Muscle of arm (tissue), 14 donors: ENCODE results near the gene DDX54. TPM values are rescaled to one million over a fixed set of nuclear protein-coding genes. Genes with fewer than 3 reads are reported as not detected.

ENCODE experiments used
- DNase-seq: peaks from one replicate; pipeline ENCODE4 v3.0.0-alpha.2; 2013
- long read RNA-seq, 11 donors: transcript quantifications; one replicate each; lab custom pipeline, GENCODE V29; 2026
- polyA plus RNA-seq, 12 donors: library from polyadenylated mRNA; unstranded; fragments of 120-200 nt; gene quantifications; one replicate each; pipeline ENCODE4 v1.2.1, GENCODE V29; 2013; ENCODE audit not compliant: insufficient read length in 12 of 12

The DDX54 gene
- 10 to 100 TPM in 11 of 12 donors, not detected in 1; 37.7 to 70.6 (median 52.6) TPM for polyA plus RNA-seq
- long read RNA-seq, donor 1, full-length matches to known transcripts, result 6 of 6 reads
- long read RNA-seq, donor 1, partial matches to known transcripts, result 0 of 6 reads
- long read RNA-seq, donor 1, other reads (novel, unspliced or antisense), result 0 of 6 reads
- long read RNA-seq, donor 2, full-length matches to known transcripts, result 3 of 3 reads
- long read RNA-seq, donor 2, partial matches to known transcripts, result 0 of 3 reads
- long read RNA-seq, donor 2, other reads (novel, unspliced or antisense), result 0 of 3 reads
- long read RNA-seq, donor 3, full-length matches to known transcripts, result 4 of 4 reads
- long read RNA-seq, donor 3, partial matches to known transcripts, result 0 of 4 reads
- long read RNA-seq, donor 3, other reads (novel, unspliced or antisense), result 0 of 4 reads
- long read RNA-seq, donor 4, result 0 reads
- long read RNA-seq, donor 5, result 0 reads
- long read RNA-seq, donor 6, full-length matches to known transcripts, result 4 of 4 reads
- long read RNA-seq, donor 6, partial matches to known transcripts, result 0 of 4 reads
- long read RNA-seq, donor 6, other reads (novel, unspliced or antisense), result 0 of 4 reads
- long read RNA-seq, donor 7, full-length matches to known transcripts, result 1 of 1 reads
- long read RNA-seq, donor 7, partial matches to known transcripts, result 0 of 1 reads
- long read RNA-seq, donor 7, other reads (novel, unspliced or antisense), result 0 of 1 reads
- long read RNA-seq, donor 8, full-length matches to known transcripts, result 10 of 10 reads
- long read RNA-seq, donor 8, partial matches to known transcripts, result 0 of 10 reads
- long read RNA-seq, donor 8, other reads (novel, unspliced or antisense), result 0 of 10 reads
- long read RNA-seq, donor 9, full-length matches to known transcripts, result 8 of 8 reads
- long read RNA-seq, donor 9, partial matches to known transcripts, result 0 of 8 reads
- long read RNA-seq, donor 9, other reads (novel, unspliced or antisense), result 0 of 8 reads
- long read RNA-seq, donor 10, full-length matches to known transcripts, result 9 of 9 reads
- long read RNA-seq, donor 10, partial matches to known transcripts, result 0 of 9 reads
- long read RNA-seq, donor 10, other reads (novel, unspliced or antisense), result 0 of 9 reads
- long read RNA-seq, donor 11, full-length matches to known transcripts, result 3 of 3 reads
- long read RNA-seq, donor 11, partial matches to known transcripts, result 0 of 3 reads
- long read RNA-seq, donor 11, other reads (novel, unspliced or antisense), result 0 of 3 reads

- peak; percentile 91 for DNase-seq
Measured at GRCh38 chr12:113185180-113186032, at the start of gene DDX54, which contains the start of gene RITA1. Gene DDX54, minus strand, starts transcription at chr12:113185478. Its CDS starts 27 bp downstream, at chr12:113185451. Gene RITA1, plus strand, starts transcription at chr12:113185721. Its CDS starts 1,026 bp downstream, at chr12:113186747.

- no peak for DNase-seq
Measured at GRCh38 chr12:113234483-113234882, 49.2 kb upstream of the DDX54 start.

GRCh38 chr12:113233967-113234366, 48.7 kb upstream of the DDX54 start:
- DNase-seq, result no peak

- peak; percentile 35 for DNase-seq
Measured at GRCh38 chr12:113232840-113233585, 47.7 kb upstream of the DDX54 start.

GRCh38 chr12:113232089-113232839, 47.0 kb upstream of the DDX54 start:
- DNase-seq, result no peak

- no peak for DNase-seq
Measured at GRCh38 chr12:113231235-113232088, 46.2 kb upstream of the DDX54 start.

- no peak for DNase-seq
Measured at GRCh38 chr12:113230315-113231234, 45.3 kb upstream of the DDX54 start.

- DNase-seq, result no peak
Measured at GRCh38 chr12:113228394-113229028, 43.2 kb upstream of the DDX54 start.

GRCh38 chr12:113227686-113228391, 42.6 kb upstream of the DDX54 start:
- DNase-seq, result no peak

- DNase-seq, result no peak
Measured at GRCh38 chr12:113226696-113227568, 41.7 kb upstream of the DDX54 start.

GRCh38 chr12:113224955-113225354, 39.7 kb upstream of the DDX54 start:
- no peak for DNase-seq

- DNase-seq, result peak; percentile 72
Measured at GRCh38 chr12:113222730-113223531, 37.7 kb upstream of the DDX54 start.

GRCh38 chr12:113221997-113222729, 36.9 kb upstream of the DDX54 start:
- DNase-seq, result no peak
